SKM-1 (cell line): Measurements from ENCODE around the gene EPHB3.
"Not testable (repeated sequence)": the region's sequence is repeated elsewhere in the genome, so short reads cannot be mapped to it uniquely, and the experiment has no call there.

Source experiments
- DNase-seq: peaks from one replicate; lab custom pipeline; 2025; ENCODE audit not compliant: unreplicated experiment; lab: John Stamatoyannopoulos, UW

The EPHB3 gene

DNA sequence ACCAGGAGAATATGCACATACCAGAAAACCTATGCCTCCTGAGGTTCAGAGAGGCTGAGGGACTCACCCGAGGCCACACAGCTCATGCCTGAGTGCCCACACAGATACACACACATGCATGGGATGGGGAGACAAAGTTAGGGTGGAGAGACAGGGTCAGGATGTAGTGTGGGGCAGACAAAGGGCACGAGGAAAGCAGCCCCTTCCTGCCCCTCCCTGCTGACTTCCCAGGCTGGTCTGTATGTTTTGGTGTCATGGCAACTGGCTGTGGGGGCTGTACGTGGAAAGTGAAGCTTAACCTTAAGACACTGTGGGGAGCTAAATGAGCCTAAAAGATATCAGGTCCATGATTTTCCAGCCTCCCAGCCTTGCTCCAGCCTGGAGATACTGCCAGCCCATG lies 57.8 kb downstream of the EPHB3 start:
- no peak for DNase-seq

- DNase-seq: no peak
These were observed 58.3 kb downstream of the EPHB3 start for GRCh38 chr3:184619787-184620430.

GRCh38 chr3:184620475-184621119 lies 59.0 kb downstream of the EPHB3 start:
- no peak for DNase-seq

DNA sequence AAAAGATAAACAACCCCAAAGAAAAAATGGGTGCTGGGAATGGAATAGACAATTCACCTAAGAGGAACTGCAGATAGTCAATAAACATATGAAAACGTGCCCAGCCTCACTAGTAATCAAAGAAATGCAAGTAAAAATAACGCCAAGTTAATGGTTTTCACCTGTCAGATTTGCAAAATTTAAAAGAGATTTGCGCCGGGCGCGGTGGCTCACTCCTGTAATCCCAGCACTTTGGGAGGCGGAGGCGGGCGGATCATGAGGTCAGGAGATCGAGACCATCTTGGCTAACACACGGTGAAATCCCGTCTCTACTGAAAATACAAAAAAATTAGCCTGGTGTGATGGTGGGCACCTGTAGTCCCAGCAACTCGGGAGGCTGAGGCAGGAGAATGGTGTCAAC lies 60.6 kb downstream of the EPHB3 start:
- DNase-seq: not testable (repeated sequence)

DNA sequence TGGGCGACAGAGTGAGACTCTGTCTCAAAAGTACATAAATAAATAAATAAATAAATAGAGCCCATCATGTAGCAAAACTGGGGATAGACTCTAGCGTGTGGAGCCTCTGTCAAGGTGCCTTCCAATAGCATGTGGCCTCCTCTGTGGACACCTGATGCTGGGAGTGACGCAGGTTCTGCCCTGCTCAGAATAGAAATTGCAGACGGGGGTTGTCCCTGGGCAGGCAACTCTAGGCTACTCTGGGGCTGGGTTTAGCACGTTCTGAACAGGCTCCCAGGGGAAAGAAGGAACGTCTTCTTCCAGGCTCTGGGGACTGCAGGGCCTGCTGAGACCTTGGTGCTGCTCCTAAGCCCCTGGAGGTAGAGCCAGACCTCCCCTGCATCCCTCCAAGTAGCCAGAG lies 65.3 kb downstream of the EPHB3 start:
- DNase-seq: no peak

DNA sequence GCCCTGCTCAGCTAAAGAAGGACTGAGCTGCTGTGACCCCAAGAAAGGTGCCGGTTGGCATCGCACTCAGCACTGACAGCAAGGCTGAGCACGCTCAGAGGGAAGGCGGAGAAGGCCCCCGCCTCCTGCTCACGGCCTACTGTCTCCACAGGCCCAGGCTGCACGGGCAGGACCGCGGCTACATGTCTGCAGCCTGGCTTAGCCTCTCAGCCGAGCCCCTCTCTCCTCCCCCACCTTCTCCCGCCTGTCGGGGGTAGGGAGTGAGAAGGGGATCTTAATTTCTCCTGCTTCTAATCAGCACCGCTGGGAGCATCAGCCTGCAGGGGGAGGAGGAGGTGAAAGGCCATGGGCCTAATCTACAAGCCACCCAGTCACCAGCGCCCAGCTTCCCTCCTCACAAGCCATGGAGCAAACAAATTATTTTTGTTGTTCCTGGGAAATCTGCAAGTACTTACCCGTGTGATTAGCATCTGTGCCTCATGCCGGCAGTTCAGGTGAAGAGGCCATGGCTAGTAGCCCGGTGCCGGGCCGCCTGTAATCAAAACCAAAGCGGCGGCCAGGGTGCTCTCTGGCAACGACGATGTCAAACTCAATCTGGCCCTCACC lies 68.1 kb downstream of the EPHB3 start:
- no peak for DNase-seq

- no peak for DNase-seq
These were observed 69.4 kb downstream of the EPHB3 start for GRCh38 chr3:184630861-184631471.

DNA sequence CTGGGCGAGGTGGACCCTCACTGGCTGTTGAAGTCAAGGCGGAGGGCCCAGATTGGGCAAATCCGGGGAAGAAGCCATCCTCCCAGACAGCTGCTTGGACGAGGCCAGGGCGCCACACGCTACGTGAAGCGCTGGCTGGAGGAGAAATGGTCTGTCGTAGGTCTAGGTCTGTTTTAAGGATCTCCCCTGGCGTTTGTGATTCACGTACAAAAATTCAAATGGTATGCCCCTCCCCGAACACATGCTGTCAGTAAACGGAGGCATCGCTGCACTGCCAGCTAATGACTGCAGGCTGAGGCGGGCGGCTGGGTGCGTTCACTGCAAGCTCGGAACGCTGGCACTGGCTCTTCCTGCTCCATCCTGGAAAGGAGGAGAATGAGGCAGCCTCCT lies 69.9 kb downstream of the EPHB3 start:
- DNase-seq: no peak
